ENCODE measurements around the gene CPEB4.
A peak's percentile ranks its signal among the peaks of the same experiment; 100 is the strongest.

The CPEB4 gene

GRCh38 chr5:173853370-173854131 lies 34.6 kb upstream of the CPEB4 start:
- Histone ChIP-seq H3K4me3 (no peak overlapping the region), H3K27ac (peak overlapping the region in 1 of 2 donors; percentile 54)
- no peak for TF ChIP-seq CTCF (IDR thresholded peaks at IDR 0.05)
- DNase-seq (ENCODE audit: low spot score) = no peak

GRCh38 chr5:173855162-173855994 lies 32.8 kb upstream of the CPEB4 start:
- no peak for TF ChIP-seq CTCF (IDR thresholded peaks at IDR 0.05)
- peak overlapping the region in 1 of 2 donors; percentile 35 for H3K27ac ChIP-seq
- DNase-seq (ENCODE audit: low spot score) = no peak
- no peak overlapping the region for H3K4me3 ChIP-seq

GRCh38 chr5:173855995-173856656 lies 32.0 kb upstream of the CPEB4 start:
- no peak for TF ChIP-seq CTCF (IDR thresholded peaks at IDR 0.05)
- Histone ChIP-seq H3K27ac (no peak overlapping the region), H3K4me3 (no peak overlapping the region)
- no peak for DNase-seq (ENCODE audit: low spot score)

- Histone ChIP-seq H3K4me3 (no peak overlapping the region), H3K27ac (no peak overlapping the region)
- DNase-seq (ENCODE audit: low spot score) = no peak
- no peak for TF ChIP-seq CTCF (IDR thresholded peaks at IDR 0.05)
Observed at GRCh38 chr5:173857234-173857633, 30.9 kb upstream of the CPEB4 start.

- no peak for TF ChIP-seq CTCF (IDR thresholded peaks at IDR 0.05)
Observed at GRCh38 chr5:173858021-173858669, 30.0 kb upstream of the CPEB4 start.

GRCh38 chr5:173858670-173859407 lies 29.3 kb upstream of the CPEB4 start:
- no peak overlapping the region for H3K27ac ChIP-seq
- H3K4me3 ChIP-seq = no peak overlapping the region
- no peak for DNase-seq (ENCODE audit: low spot score)
- no peak for TF ChIP-seq CTCF (IDR thresholded peaks at IDR 0.05)

More at GRCh38 chr5:173858021-173858669, 30.0 kb upstream of the CPEB4 start:
- DNase-seq (ENCODE audit: low spot score) = no peak
- no peak overlapping the region for H3K4me3 ChIP-seq
- no peak overlapping the region for H3K27ac ChIP-seq

All from coronary artery (tissue), 2 donors.